ENCODE measurements around the gene PDXP. TPM values are rescaled to one million over a fixed set of nuclear protein-coding genes. Genes with fewer than 3 reads are reported as not detected.

PDXP gene
- total and polyA plus RNA-seq, 9 of the 15 experiments (the other 6 are each of a cell fraction or from before 2014, with no cell fraction given) = 7.9 to 54.2 (median 38.8) TPM

DNA sequence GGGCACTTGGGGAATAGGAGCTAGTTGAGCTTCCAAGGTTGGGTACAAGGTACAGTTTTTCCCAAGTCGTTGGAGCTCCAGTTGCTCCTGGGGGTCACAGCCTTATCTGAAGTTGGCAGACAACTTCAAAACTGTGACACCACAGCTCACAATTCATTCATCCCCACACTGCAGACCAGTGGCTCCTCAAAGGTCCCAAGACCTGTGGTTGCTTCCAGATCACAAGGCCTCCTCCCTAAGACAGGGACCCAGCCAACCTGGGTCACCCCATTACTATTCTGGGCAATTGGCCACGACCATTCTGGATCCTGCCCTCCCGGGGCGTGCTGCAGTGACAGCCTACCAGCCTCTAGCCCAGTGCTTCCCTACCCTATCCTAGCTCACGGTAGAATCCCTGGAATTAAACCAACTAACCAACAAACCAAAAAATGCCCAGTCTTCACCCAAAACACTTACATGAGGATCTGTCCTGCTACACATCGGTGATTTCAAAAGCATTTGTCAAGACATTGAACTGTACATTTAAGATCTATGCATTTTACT, 862 bp upstream of the PDXP start (continued):
- TF ChIP-seq FOXA1 (IDR thresholded peaks at IDR 0.05; ENCODE audit: borderline replicate concordance) = no peak
- TF ChIP-seq POLR2AphosphoS2 (IDR thresholded peaks at IDR 0.05; ENCODE audit: low read length) = no peak
- 0 out of 2 replicates have a peak, but pooled peaks have one; percentile 47 for TF ChIP-seq GTF2A2 (tag; IDR thresholded peaks at IDR 0.05)
- TF ChIP-seq TEAD2 (tag; IDR thresholded peaks at IDR 0.05) = no peak
- TF ChIP-seq, protein P1, sequence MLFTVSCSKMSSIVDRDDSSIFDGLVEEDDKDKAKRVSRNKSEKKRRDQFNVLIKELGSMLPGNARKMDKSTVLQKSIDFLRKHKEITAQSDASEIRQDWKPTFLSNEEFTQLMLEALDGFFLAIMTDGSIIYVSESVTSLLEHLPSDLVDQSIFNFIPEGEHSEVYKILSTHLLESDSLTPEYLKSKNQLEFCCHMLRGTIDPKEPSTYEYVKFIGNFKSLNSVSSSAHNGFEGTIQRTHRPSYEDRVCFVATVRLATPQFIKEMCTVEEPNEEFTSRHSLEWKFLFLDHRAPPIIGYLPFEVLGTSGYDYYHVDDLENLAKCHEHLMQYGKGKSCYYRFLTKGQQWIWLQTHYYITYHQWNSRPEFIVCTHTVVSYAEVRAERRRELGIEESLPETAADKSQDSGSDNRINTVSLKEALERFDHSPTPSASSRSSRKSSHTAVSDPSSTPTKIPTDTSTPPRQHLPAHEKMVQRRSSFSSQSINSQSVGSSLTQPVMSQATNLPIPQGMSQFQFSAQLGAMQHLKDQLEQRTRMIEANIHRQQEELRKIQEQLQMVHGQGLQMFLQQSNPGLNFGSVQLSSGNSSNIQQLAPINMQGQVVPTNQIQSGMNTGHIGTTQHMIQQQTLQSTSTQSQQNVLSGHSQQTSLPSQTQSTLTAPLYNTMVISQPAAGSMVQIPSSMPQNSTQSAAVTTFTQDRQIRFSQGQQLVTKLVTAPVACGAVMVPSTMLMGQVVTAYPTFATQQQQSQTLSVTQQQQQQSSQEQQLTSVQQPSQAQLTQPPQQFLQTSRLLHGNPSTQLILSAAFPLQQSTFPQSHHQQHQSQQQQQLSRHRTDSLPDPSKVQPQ (CRISPR knock-in tag; IDR thresholded peaks at IDR 0.05; ENCODE audit: borderline replicate concordance) = no peak
- TF ChIP-seq HEY1 (CRISPR knock-in tag; IDR thresholded peaks at IDR 0.05; ENCODE audit: borderline replicate concordance) = no peak
- TF ChIP-seq ATF6 (CRISPR knock-in tag; IDR thresholded peaks at IDR 0.05) = no peak
- TF ChIP-seq ZNF407 (IDR thresholded peaks at IDR 0.05; ENCODE audit: low read depth) = no peak
- no peak for TF ChIP-seq MITF (IDR thresholded peaks at IDR 0.05)
- TF ChIP-seq SUPT5H (IDR thresholded peaks at IDR 0.05) = peak; percentile 65; the same call in 1 of the 2 replicates
- TF ChIP-seq TOE1 (IDR thresholded peaks at IDR 0.05; ENCODE audit: borderline replicate concordance) = no peak
- no peak for TF ChIP-seq TOE1 (CRISPR knock-in tag; IDR thresholded peaks at IDR 0.05; ENCODE audit: borderline replicate concordance, low read depth)
- no peak for TF ChIP-seq EP300 (IDR thresholded peaks at IDR 0.05; ENCODE audit: low read length)
- TF ChIP-seq CEBPB (tag; IDR thresholded peaks at IDR 0.05) = no peak
